Mucosa of descending colon (tissue), 3 donors: ENCODE results near the gene FAM53C. TPM values are rescaled to one million over a fixed set of nuclear protein-coding genes. Genes with fewer than 3 reads are reported as not detected.
A peak's percentile ranks its signal among the peaks of the same experiment; 100 is the strongest.

Experiments used
- ATAC-seq: fragments of 200-7000 bp; cut with Tn5 transposase; one replicate; pipeline ENCODE4 v1.9.1; 2020; ENCODE audit warnings: mild to moderate bottlenecking, moderate library complexity
- DNase-seq, 3 donors: peaks; one replicate each; pipeline ENCODE4 v3.0.0-alpha.2; 2020
- H3K36me3 ChIP-seq: fragments of 200-600 bp; one replicate; pipeline ENCODE4 v1.8.0; 2021; ENCODE audit warnings: low read depth, mild to moderate bottlenecking
- H3K4me1 ChIP-seq: fragments of 200-600 bp; one replicate; pipeline ENCODE4 v1.8.0; 2021; ENCODE audit warnings: low read depth, mild to moderate bottlenecking
- H3K4me3 ChIP-seq: fragments of 200-600 bp; one replicate; pipeline ENCODE4 v1.8.0; 2021; ENCODE audit warnings: mild to moderate bottlenecking
- H3K9me3 ChIP-seq: fragments of 200-600 bp; one replicate; pipeline ENCODE4 v1.8.0; 2021; ENCODE audit warnings: mild to moderate bottlenecking
- intact Hi-C, 2 donors: fragments of 100-400 bp; cut with DNase I in 1 of 2; cut with micrococcal nuclease in 1 of 2; formaldehyde crosslinking; loops; one replicate each; pipeline versions ENCODE4 v1.11.0 to v1.11.1; 2022; cut with DNase I, micrococcal nuclease
- total RNA-seq, 3 donors: library from RNA; stranded (reverse); fragmentation: NEBNext Ultra II Directional in 2 of 3; extraction: Animal tissue kit (Norgen Biotek cat#: 25700) in 2 of 3; gene quantifications; one replicate each; pipeline versions ENCODE4 v1.2.1 to v1.2.4, GENCODE V29; 2021 to 2023
- TF ChIP-seq, protein P1 (sequence below): fragments of 200-600 bp; IDR thresholded peaks from one replicate; pipeline ENCODE4 v1.8.0; 2022; ENCODE audit warnings: antibody characterized with exemption, mild to moderate bottlenecking
- donor health status: DM: no; HTN: no; CAD: no; lungs with moderate emphysema.
- donor health status: DM: no; HTN: no; CAD: no.
- donor health status: DM: no; HTN: yes; CAD: no.

The FAM53C gene
- total RNA-seq, 3 donors from 2014 or later = 14.4 to 33.5 (median 14.5) TPM

GRCh38 chr5:138336952-138337684 is 948 bp upstream of the FAM53C start:
- no peaks in the 10 kb centered on the region for H3K36me3 ChIP-seq
- H3K4me1 ChIP-seq = peaks cover 5% of the 10 kb centered on the region
- no peaks in the 10 kb centered on the region for H3K9me3 ChIP-seq
- intact Hi-C loops = no loop called here
- peak overlapping the region; percentile 56 for H3K4me3 ChIP-seq
- DNase-seq (peak in 2 of 3 donors; percentile 73 to 81), ATAC-seq (peak; percentile 51)
- TF ChIP-seq, protein P1, sequence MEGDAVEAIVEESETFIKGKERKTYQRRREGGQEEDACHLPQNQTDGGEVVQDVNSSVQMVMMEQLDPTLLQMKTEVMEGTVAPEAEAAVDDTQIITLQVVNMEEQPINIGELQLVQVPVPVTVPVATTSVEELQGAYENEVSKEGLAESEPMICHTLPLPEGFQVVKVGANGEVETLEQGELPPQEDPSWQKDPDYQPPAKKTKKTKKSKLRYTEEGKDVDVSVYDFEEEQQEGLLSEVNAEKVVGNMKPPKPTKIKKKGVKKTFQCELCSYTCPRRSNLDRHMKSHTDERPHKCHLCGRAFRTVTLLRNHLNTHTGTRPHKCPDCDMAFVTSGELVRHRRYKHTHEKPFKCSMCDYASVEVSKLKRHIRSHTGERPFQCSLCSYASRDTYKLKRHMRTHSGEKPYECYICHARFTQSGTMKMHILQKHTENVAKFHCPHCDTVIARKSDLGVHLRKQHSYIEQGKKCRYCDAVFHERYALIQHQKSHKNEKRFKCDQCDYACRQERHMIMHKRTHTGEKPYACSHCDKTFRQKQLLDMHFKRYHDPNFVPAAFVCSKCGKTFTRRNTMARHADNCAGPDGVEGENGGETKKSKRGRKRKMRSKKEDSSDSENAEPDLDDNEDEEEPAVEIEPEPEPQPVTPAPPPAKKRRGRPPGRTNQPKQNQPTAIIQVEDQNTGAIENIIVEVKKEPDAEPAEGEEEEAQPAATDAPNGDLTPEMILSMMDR = no peak

DNA sequence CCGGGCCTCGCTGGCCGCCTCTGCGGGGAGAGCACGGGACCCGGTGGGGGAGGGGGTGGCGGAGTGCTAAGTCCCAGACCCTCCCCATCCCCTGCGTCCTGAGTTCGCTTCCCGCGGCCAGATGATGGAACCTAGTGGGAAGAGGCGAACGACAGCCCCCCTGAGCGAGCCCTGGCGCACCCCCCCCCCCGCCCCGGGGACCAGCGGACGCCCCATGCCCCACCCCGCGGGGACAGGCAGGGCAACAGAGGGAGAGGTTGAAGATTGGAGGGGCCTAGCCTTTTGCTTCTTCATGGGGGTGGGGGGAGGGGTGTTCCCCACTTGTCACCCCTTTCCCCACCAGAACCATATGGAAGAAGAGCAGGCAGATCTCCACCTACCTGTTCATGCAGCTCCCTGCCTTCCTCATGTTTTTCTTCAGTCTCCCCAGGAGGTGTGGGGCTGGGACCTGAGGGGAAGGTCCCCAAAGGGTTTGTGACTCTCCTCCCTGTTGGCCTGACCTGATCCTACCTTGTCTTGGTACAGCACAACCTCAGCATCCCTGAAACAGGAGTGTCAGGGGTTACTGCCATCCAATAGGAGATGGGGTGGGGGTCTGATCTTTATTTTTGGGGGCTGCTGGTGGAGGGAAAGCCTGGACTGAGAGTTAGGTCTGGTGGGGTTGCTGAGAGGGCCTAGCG is 485 bp downstream of the FAM53C start:
- peak overlapping the region; percentile 56 for H3K4me3 ChIP-seq
- TF ChIP-seq, protein P1 = no peak
- intact Hi-C loops = no loop called here
- H3K9me3 ChIP-seq = no peaks in the 10 kb centered on the region
- peaks cover 5% of the 10 kb centered on the region for H3K4me1 ChIP-seq
- DNase-seq (peak in 1 of 3 donors; percentile 14), ATAC-seq (peak; percentile 9)
- H3K36me3 ChIP-seq = no peaks in the 10 kb centered on the region

DNA sequence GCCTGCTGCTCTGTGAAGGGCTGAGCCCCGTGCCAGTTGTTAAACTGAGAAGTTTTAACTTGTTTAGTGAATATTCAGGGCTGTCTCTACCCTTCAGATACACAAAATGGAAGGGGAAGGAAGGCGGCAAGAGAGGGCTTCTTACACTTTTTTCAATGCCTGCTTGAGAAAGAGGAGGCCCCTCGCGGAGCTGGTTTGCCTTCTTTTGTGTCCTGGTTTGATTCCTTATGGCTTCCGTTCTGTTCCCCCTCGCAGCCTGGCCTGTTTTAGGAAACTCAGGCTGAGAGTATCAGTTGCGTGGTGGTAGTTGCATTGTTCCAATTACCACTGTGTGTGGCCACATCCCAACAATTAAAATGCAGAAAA is 1.0 kb downstream of the FAM53C start:
- Histone ChIP-seq H3K36me3 (no peaks in the 10 kb centered on the region), H3K9me3 (no peaks in the 10 kb centered on the region), H3K4me1 (peaks cover 5% of the 10 kb centered on the region), H3K4me3 (no peak overlapping the region)
- TF ChIP-seq, protein P1 = no peak
- ATAC-seq (no peak), DNase-seq (no peak)
- intact Hi-C loops = no loop called here

- Histone ChIP-seq H3K36me3 (no peaks in the 10 kb centered on the region), H3K4me1 (peaks cover 5% of the 10 kb centered on the region), H3K9me3 (no peaks in the 10 kb centered on the region), H3K4me3 (no peak overlapping the region)
- TF ChIP-seq, protein P1 = no peak
- DNase-seq (no peak), ATAC-seq (no peak)
- intact Hi-C loops = no loop called here
Observed at GRCh38 chr5:138339464-138339863, 1.4 kb downstream of the FAM53C start.

DNA sequence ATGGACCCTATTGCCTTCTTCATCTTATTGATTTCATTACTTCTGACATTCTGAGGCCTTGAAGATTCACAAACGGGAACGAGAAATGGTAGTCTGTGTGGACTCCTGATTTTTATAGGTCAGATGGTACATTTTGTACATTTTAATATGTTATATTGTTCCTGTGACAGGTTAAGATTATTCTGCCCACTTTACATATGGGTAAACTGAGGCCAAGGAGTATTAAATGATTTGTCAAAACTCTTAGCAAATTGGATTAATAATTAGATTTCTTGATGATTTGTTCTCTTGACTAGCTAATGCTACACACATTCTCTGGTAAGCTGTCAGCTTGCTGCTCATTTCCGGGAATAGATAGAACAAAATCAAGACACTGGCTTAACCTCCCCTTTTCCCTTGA is 1.9 kb downstream of the FAM53C start:
- intact Hi-C loops = no loop called here
- H3K4me3 ChIP-seq = no peak overlapping the region

More for the DNA sequence above, 1.9 kb downstream of the FAM53C start:
- H3K4me1 ChIP-seq = peaks cover 5% of the 10 kb centered on the region
- no peak for DNase-seq
- no peak for ATAC-seq
- H3K9me3 ChIP-seq = no peaks in the 10 kb centered on the region
- no peaks in the 10 kb centered on the region for H3K36me3 ChIP-seq
- TF ChIP-seq, protein P1 = no peak
